Tibial nerve (tissue), 4 donors: ENCODE measurements around the gene KRT86. TPM values are rescaled to one million over a fixed set of nuclear protein-coding genes. Genes with fewer than 3 reads are reported as not detected.
A peak's percentile ranks its signal among the peaks of the same experiment; 100 is the strongest.

ENCODE experiments used
- DNase-seq, 2 donors: peaks; one replicate each; pipeline ENCODE4 v3.0.0-alpha.2; 2019; ENCODE audit warnings: low spot score in 2 of 2
- H3K27ac ChIP-seq, 4 donors: fragments of 200-600 bp; sonication (generic) in 3 of 4; one replicate each; pipeline ENCODE4 v1.5.1; 2017 to 2019; ENCODE audit warnings: mild to moderate bottlenecking in 1 of 4
- H3K27me3 ChIP-seq, 2 donors: fragments of 200-600 bp; sonication (generic) in 1 of 2; one replicate each; pipeline versions ENCODE4 v1.5.1 to v1.6.0; 2017 to 2019
- H3K36me3 ChIP-seq, 3 donors: fragments of 200-600 bp; sonication (generic); one replicate each; pipeline ENCODE4 v1.5.1; 2018 to 2019
- H3K4me1 ChIP-seq, 4 donors: fragments of 200-600 bp; sonication (generic) in 3 of 4; one replicate each; pipeline ENCODE4 v1.5.1; 2017 to 2019
- H3K4me3 ChIP-seq, 4 donors: fragments of 200-600 bp; sonication (generic) in 3 of 4; one replicate each; pipeline ENCODE4 v1.5.1; 2017 to 2019; ENCODE audit warnings: mild to moderate bottlenecking in 1 of 4, moderate library complexity in 1 of 4
- H3K9me3 ChIP-seq, 4 donors: fragments of 200-600 bp; sonication (generic) in 3 of 4; one replicate each; pipeline ENCODE4 v1.5.1; 2017 to 2019
- EP300 ChIP-seq, 2 donors: sonication (generic); formaldehyde crosslinking; IDR thresholded peaks; one replicate each; pipeline ENCODE4 v1.6.1; 2017; ENCODE audit warnings: antibody characterized with exemption in 2 of 2, mild to moderate bottlenecking in 1 of 2
- POLR2A ChIP-seq, 2 donors: fragments of 450-650 bp; IDR thresholded peaks; one replicate each; pipeline ENCODE4 v1.6.1; 2017; ENCODE audit warnings: antibody characterized with exemption in 2 of 2, mild to moderate bottlenecking in 2 of 2, moderate library complexity in 2 of 2
- WGBS, 2 donors: methylation state at CpG; one replicate each; pipeline ENCODE4 v1.1.5; 2018; 5-methylcytosine and 5-hydroxymethylcytosine counted together
- total RNA-seq, 4 donors: library from RNA; depleted of rRNA; stranded (reverse); fragments of >200 nt; gene quantifications; one replicate each; pipeline ENCODE4 v1.1.0, GENCODE V29; 2016
- TF ChIP-seq, protein P1 (sequence below), 5 experiments: fragments of 200-600 bp in 3 of 5; fragments of 450-650 bp in 2 of 5; sonication (generic) in 3 of 5; IDR thresholded peaks; one replicate each; pipeline ENCODE4 v1.5.1; 2016 to 2019; ENCODE audit warnings: antibody characterized with exemption in 5 of 5, mild to moderate bottlenecking in 3 of 5, moderate library complexity in 2 of 5

KRT86 gene
- total RNA-seq, 4 donors from 2014 or later: not detected

- H3K4me1 ChIP-seq: peaks cover 0 to 31% (median 2%) of the 10 kb centered on the region in 4 donors
- no peak for DNase-seq
- H3K27ac ChIP-seq: no peak overlapping the region
- H3K4me3 ChIP-seq: no peak overlapping the region
- no peaks in the 10 kb centered on the region for H3K9me3 ChIP-seq
- no peaks in the 10 kb centered on the region for H3K36me3 ChIP-seq
- no peak for TF ChIP-seq POLR2A (IDR thresholded peaks at IDR 0.05)
- TF ChIP-seq, protein P1, sequence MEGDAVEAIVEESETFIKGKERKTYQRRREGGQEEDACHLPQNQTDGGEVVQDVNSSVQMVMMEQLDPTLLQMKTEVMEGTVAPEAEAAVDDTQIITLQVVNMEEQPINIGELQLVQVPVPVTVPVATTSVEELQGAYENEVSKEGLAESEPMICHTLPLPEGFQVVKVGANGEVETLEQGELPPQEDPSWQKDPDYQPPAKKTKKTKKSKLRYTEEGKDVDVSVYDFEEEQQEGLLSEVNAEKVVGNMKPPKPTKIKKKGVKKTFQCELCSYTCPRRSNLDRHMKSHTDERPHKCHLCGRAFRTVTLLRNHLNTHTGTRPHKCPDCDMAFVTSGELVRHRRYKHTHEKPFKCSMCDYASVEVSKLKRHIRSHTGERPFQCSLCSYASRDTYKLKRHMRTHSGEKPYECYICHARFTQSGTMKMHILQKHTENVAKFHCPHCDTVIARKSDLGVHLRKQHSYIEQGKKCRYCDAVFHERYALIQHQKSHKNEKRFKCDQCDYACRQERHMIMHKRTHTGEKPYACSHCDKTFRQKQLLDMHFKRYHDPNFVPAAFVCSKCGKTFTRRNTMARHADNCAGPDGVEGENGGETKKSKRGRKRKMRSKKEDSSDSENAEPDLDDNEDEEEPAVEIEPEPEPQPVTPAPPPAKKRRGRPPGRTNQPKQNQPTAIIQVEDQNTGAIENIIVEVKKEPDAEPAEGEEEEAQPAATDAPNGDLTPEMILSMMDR (IDR thresholded peaks at IDR 0.05): no peak
- TF ChIP-seq EP300 (IDR thresholded peaks at IDR 0.05): no peak
- peaks cover 0 to 30% of the 10 kb centered on the region in 2 donors for H3K27me3 ChIP-seq
- 92% methylated on average over 15 of the region's 15 CpGs for WGBS, 2 donors
These were observed 39.3 kb upstream of the KRT86 start for GRCh38 chr12:52235001-52235764.

GRCh38 chr12:52235822-52236361 is 38.6 kb upstream of the KRT86 start:
- H3K27me3 ChIP-seq: peaks cover 0 to 30% of the 10 kb centered on the region in 2 donors
- peaks cover 0 to 25% (median 2%) of the 10 kb centered on the region in 4 donors for H3K4me1 ChIP-seq
- WGBS, 2 donors: 91 to 96% methylated on average over 4 of the region's 4 CpGs
- no peak overlapping the region for H3K27ac ChIP-seq
- H3K4me3 ChIP-seq: no peak overlapping the region
- no peaks in the 10 kb centered on the region for H3K36me3 ChIP-seq
- H3K9me3 ChIP-seq: no peaks in the 10 kb centered on the region
- DNase-seq: no peak
- TF ChIP-seq POLR2A (IDR thresholded peaks at IDR 0.05) (no peak), EP300 (IDR thresholded peaks at IDR 0.05) (no peak)
- TF ChIP-seq, protein P1 (IDR thresholded peaks at IDR 0.05): no peak

DNA sequence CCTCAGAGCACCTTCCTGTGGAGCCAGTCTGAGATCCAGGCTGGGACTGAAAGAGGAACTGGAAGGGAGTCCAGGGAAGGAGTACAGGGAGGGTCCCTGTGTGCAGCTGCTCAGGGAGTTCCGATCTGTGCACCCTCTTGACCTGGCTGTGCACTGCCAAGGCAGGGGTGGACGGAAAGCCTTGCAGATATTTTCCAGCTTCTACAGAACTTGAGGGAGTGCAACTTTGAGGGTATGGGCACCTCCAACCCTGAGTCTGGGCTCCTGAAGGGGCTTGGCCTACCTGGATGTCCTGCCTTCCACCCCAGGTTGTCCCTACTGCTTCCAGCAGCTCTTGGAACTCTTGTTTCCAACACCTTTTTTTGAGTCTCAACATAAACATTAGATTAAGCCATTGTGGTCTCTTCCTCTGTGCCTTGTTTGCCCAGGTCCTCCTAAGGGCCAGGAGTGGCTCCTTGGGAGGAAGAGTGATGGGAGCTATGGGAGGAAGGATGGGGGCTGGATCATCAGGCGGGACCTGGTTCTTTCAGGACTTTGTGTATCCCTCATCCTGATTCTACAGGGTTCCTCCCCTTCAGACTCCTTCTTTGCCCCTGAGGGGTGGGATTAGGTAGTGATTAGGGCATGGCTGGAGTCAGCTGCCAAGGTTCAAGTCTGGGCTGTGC is 37.9 kb upstream of the KRT86 start:
- Histone ChIP-seq H3K4me1 (peaks cover 0 to 24% (median 2%) of the 10 kb centered on the region in 4 donors), H3K36me3 (no peaks in the 10 kb centered on the region), H3K9me3 (no peaks in the 10 kb centered on the region), H3K27me3 (peaks cover 0 to 30% of the 10 kb centered on the region in 2 donors), H3K27ac (no peak overlapping the region), H3K4me3 (no peak overlapping the region)
- DNase-seq: no peak
- TF ChIP-seq, protein P1 (IDR thresholded peaks at IDR 0.05): no peak
- WGBS, 2 donors: 85 to 94% methylated on average over 3 of the region's 3 CpGs

DNA sequence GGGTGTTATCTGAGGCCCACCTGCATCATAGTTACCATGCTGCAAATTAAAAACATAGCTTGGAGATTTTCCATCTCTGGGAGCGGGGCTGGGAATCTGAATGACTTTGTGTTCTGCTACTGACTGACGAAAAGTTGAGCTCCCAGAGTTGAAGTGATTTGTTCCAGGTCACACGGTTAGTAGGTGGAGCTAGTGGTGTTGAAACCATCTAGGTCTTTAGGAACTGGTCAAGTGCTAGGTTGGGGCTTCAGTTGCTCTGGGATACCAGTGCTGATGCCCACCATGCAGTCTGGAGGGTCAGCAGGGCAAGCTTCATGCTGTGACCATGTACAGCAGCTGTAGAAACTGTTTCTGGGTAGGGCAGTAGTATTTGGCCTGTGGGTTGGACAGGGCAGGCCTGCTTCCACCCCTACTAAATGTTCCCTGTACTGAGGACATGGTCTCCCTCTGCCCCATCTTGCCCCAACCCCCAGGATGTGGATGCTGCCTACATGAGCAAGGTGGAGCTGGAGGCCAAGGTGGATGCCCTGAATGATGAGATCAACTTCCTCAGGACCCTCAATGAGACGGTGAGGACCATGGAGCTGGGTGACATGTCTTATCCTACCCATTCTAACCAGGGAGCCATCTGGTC is 36.1 kb upstream of the KRT86 start:
- H3K4me1 ChIP-seq: peaks cover 0 to 9% (median 2%) of the 10 kb centered on the region in 4 donors
- peaks cover 0 to 12% of the 10 kb centered on the region in 2 donors for H3K27me3 ChIP-seq
- no peak for TF ChIP-seq EP300 (IDR thresholded peaks at IDR 0.05)
- no peak for TF ChIP-seq POLR2A (IDR thresholded peaks at IDR 0.05)
- TF ChIP-seq, protein P1 (IDR thresholded peaks at IDR 0.05): no peak
- WGBS, 2 donors: 68 to 81% methylated on average over 4 of the region's 4 CpGs
- H3K36me3 ChIP-seq: no peaks in the 10 kb centered on the region
- no peaks in the 10 kb centered on the region for H3K9me3 ChIP-seq
- no peak overlapping the region for H3K4me3 ChIP-seq
- H3K27ac ChIP-seq: peak overlapping the region in 1 of 4 donors; percentile 41
- DNase-seq: no peak
